ENCODE results near the gene FAM180B. TPM values are rescaled to one million over a fixed set of nuclear protein-coding genes. Genes with fewer than 3 reads are reported as not detected.

The FAM180B gene
- total RNA-seq, 4 donors from 2014 or later, result 0.72 to 2.3 (median 1.7) TPM; not detected in 1

DNA sequence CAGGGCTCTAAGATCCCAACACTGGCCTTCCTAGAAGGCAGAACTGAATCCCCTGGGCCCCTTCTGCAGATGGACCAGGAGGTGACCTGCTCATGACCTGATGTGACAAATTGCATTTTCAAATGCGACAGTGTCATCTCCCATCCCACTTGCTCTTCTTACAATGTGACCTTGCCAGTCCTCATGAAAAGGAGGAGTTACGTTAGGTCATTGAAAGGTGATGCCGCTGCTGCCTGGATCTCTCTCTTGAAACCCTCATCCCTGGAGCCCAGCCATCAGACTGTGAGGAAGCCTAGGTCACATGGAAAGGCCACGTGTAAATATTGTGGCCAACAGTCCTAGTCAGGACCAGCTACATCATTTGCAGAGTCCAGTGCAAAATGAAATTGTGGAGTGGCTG is 13.4 kb downstream of the FAM180B start:
- no peaks in the 10 kb centered on the region for H3K9me3 ChIP-seq
- 72% methylated on average over 4 of the region's 4 CpGs for WGBS
- no peak for DNase-seq (ENCODE audit: low spot score in 2 of 2)
- TF ChIP-seq POLR2A (IDR thresholded peaks at IDR 0.05) (no peak), POLR2AphosphoS5 (IDR thresholded peaks at IDR 0.05) (no peak), EP300 (IDR thresholded peaks at IDR 0.05) (no peak)
- TF ChIP-seq, protein P1, sequence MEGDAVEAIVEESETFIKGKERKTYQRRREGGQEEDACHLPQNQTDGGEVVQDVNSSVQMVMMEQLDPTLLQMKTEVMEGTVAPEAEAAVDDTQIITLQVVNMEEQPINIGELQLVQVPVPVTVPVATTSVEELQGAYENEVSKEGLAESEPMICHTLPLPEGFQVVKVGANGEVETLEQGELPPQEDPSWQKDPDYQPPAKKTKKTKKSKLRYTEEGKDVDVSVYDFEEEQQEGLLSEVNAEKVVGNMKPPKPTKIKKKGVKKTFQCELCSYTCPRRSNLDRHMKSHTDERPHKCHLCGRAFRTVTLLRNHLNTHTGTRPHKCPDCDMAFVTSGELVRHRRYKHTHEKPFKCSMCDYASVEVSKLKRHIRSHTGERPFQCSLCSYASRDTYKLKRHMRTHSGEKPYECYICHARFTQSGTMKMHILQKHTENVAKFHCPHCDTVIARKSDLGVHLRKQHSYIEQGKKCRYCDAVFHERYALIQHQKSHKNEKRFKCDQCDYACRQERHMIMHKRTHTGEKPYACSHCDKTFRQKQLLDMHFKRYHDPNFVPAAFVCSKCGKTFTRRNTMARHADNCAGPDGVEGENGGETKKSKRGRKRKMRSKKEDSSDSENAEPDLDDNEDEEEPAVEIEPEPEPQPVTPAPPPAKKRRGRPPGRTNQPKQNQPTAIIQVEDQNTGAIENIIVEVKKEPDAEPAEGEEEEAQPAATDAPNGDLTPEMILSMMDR (IDR thresholded peaks at IDR 0.05), result no peak
- no peak overlapping the region for H3K27ac ChIP-seq
- no peaks in the 10 kb centered on the region for H3K36me3 ChIP-seq
- H3K27me3 ChIP-seq, result peaks cover 3% of the 10 kb centered on the region
- H3K4me1 ChIP-seq, result no peaks in the 10 kb centered on the region
- no peak overlapping the region for H3K4me3 ChIP-seq

DNA sequence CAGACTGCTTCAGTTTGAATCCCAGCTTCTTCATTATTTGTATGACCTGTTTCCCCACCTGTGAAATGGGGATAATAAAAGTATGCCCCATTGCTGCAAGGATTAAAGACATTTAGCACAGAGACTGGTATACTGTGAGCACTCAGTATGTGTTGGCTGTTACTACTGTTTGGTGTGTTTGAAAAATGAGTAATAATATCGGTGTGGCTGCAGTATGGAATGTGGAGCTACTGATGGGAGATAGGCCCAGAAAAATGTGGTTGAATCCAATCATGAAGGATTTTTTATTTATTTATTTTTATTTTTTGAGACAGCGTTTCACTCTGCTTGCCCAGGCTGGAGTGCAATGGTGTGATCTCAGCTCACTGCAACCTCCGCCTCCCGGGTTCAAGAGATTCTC is 16.8 kb downstream of the FAM180B start:
- H3K36me3 ChIP-seq, result no peaks in the 10 kb centered on the region
- H3K27ac ChIP-seq, result no peak overlapping the region
- WGBS, result 83% methylated on average over 4 of the region's 4 CpGs
- no peaks in the 10 kb centered on the region for H3K27me3 ChIP-seq
- no peak for DNase-seq (ENCODE audit: low spot score in 2 of 2)
- peaks cover 8% of the 10 kb centered on the region for H3K4me1 ChIP-seq
- H3K4me3 ChIP-seq, result no peak overlapping the region
- H3K9me3 ChIP-seq, result no peaks in the 10 kb centered on the region
- TF ChIP-seq EP300 (IDR thresholded peaks at IDR 0.05), result no peak

DNA sequence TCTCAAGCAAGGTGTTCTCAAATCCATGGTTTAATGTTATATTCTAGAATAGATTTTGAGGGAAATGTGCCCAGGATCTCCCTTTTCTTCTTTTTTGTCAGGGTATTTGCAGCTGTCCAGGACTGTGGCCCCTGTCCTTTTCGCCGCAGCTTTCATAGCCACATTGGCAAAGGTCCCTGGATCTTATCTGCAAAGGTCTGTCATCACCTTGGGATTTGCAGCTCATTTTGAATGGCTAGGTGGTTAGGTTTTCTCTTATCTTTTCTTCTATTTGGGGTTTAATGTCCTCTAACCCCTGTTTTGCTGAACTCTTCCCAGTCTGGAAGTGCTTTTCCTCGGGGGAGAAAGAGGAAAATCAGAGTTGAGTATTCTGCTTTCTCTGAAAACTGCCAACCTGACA is 19.4 kb downstream of the FAM180B start:
- TF ChIP-seq, protein P1 (IDR thresholded peaks at IDR 0.05), result no peak
- no peak for TF ChIP-seq EP300 (IDR thresholded peaks at IDR 0.05)
- TF ChIP-seq POLR2AphosphoS5 (IDR thresholded peaks at IDR 0.05), result no peak
- no peak for TF ChIP-seq POLR2A (IDR thresholded peaks at IDR 0.05)
- H3K4me3 ChIP-seq, result no peak overlapping the region
- H3K27ac ChIP-seq, result no peak overlapping the region
- peaks cover 5% of the 10 kb centered on the region for H3K36me3 ChIP-seq
- 86% methylated on average over 3 of the region's 3 CpGs for WGBS
- no peak for DNase-seq (ENCODE audit: low spot score in 2 of 2)
- no peaks in the 10 kb centered on the region for H3K9me3 ChIP-seq
- peaks cover 14% of the 10 kb centered on the region for H3K4me1 ChIP-seq
- no peaks in the 10 kb centered on the region for H3K27me3 ChIP-seq

DNA sequence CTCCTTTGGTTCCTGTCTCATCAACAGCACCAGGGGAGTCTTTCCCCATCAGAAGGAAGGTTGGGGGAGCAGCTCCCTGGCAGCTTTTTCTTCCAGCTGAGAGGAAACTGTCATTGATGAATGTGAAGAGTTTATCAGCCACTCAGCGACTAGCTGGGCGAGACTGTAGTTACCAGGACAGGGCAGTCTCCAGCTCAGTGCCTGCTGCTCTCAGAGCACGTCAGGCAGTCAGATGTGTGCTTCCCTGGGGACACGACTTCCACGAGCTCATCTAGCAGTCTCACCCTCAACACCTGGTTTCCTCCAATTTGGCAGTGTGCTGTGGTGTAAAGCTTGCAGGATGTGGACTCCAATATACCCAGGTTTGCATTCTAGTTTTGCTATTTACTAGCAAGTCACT is 20.3 kb downstream of the FAM180B start:
- WGBS, result 68% methylated on average over 5 of the region's 5 CpGs
- DNase-seq (ENCODE audit: low spot score in 2 of 2), result peak; percentile 40 to 54
- Histone ChIP-seq H3K27me3 (no peaks in the 10 kb centered on the region), H3K4me3 (no peak overlapping the region), H3K4me1 (peaks cover 20% of the 10 kb centered on the region), H3K27ac (no peak overlapping the region), H3K9me3 (no peaks in the 10 kb centered on the region), H3K36me3 (peaks cover 5% of the 10 kb centered on the region)
- no peak for TF ChIP-seq POLR2AphosphoS5 (IDR thresholded peaks at IDR 0.05)
- no peak for TF ChIP-seq EP300 (IDR thresholded peaks at IDR 0.05)
- TF ChIP-seq, protein P1 (IDR thresholded peaks at IDR 0.05), result no peak
- no peak for TF ChIP-seq POLR2A (IDR thresholded peaks at IDR 0.05)

DNA sequence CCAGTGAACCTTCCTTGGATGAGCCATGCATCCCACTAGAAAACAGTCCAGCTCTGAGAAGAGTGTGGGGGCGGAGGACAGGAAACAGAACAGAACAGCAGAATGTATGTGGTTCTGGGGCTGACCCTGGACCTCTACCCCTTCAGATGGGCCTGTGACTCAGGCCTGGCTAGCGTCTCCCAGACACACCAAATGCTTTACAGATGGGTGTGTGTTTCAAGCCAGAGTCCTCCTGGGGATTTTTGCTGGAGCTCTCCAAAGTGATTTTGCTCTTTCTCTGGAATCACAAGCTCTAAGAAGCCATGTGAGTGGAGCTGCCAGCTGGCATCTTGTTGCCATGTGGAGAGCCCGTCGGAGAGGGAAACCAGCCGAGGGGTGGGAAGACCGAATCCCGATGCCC is 20.9 kb downstream of the FAM180B start:
- peak; percentile 57 to 80 for DNase-seq (ENCODE audit: low spot score in 2 of 2)
- H3K4me3 ChIP-seq, result no peak overlapping the region
- no peaks in the 10 kb centered on the region for H3K27me3 ChIP-seq
- H3K9me3 ChIP-seq, result no peaks in the 10 kb centered on the region
- WGBS, result 60% methylated on average over 7 of the region's 7 CpGs
- H3K27ac ChIP-seq, result peak overlapping the region; percentile 29
- H3K4me1 ChIP-seq, result peaks cover 20% of the 10 kb centered on the region
- peaks cover 5% of the 10 kb centered on the region for H3K36me3 ChIP-seq
- TF ChIP-seq EP300 (IDR thresholded peaks at IDR 0.05), result no peak
- TF ChIP-seq POLR2AphosphoS5 (IDR thresholded peaks at IDR 0.05), result no peak

DNA sequence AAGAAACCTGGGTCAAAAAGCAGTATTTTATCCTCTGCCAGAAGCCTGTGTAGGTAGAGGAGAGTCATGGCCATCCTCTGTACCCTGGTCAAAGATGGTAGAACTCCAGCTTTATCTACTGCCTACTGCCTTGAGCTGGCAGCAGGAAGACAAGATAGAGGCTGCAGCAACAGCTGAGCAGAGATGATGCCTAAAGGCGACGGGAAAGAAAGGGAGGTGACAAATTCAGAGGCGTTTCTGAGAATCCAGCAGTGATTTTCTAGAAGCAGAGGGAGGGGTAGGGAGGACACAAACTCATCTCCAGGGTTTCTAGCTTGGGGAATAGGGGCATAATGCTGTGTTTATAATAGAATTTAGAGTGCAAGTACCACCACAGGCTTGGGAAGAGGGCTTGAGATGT is 23.2 kb downstream of the FAM180B start:
- H3K9me3 ChIP-seq, result no peaks in the 10 kb centered on the region
- H3K27me3 ChIP-seq, result no peaks in the 10 kb centered on the region
- 51% methylated on average over 3 of the region's 3 CpGs for WGBS
- H3K4me3 ChIP-seq, result no peak overlapping the region
- H3K36me3 ChIP-seq, result peaks cover 5% of the 10 kb centered on the region
- DNase-seq (ENCODE audit: low spot score in 2 of 2), result peak in 1 of 2 donors; percentile 12
- TF ChIP-seq POLR2A (IDR thresholded peaks at IDR 0.05) (no peak), EP300 (IDR thresholded peaks at IDR 0.05) (no peak), POLR2AphosphoS5 (IDR thresholded peaks at IDR 0.05) (no peak)
- TF ChIP-seq, protein P1 (IDR thresholded peaks at IDR 0.05), result no peak
- H3K27ac ChIP-seq, result no peak overlapping the region
- H3K4me1 ChIP-seq, result peaks cover 20% of the 10 kb centered on the region
